ENCODE data around the gene SLC7A1.
A peak's percentile ranks its signal among the peaks of the same experiment; 100 is the strongest.

Gene SLC7A1

DNA sequence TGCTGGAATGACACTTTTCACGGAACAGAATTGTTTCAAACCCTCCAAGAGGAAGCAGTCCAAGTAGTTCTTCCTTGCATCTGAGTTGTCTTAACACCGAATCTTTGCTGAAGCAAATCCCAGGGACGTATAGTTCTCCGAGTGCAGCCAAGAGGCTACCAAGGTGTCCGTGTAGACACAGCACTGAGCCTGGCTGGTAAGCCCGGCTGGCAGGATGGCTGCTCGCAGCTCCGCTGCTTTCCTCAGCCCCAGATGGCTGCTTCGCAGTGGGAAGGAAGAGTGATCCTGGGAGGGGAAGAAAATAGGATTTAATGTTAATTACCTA lies 105.0 kb downstream of the SLC7A1 start:
- no peak for DNase-seq
- no peak overlapping the region for H3K4me2 ChIP-seq (ENCODE audit: low read length, poor library complexity, severe bottlenecking)
- H3K23ac ChIP-seq (ENCODE audit: low read length in 2 of 2) = no peak overlapping the region
- H3K4ac ChIP-seq (ENCODE audit: low read depth in 1 of 2, low read length in 2 of 2) = no peak overlapping the region
- no peak overlapping the region for H3K18ac ChIP-seq (ENCODE audit: low read depth in 1 of 2, low read length in 2 of 2)
- H2BK12ac ChIP-seq (ENCODE audit: low read length in 2 of 2) = peak overlapping the region in 1 of 2 experiments; percentile 19
- H3K36me3 ChIP-seq (ENCODE audit: control insufficient read depth in 1 of 2, insufficient read depth in 2 of 2, low read depth in 1 of 2, low read length in 2 of 2) = no peaks in the 10 kb centered on the region
- no peak overlapping the region for H2AFZ ChIP-seq (ENCODE audit: low read depth, low read length)
- no peak overlapping the region for H3K9ac ChIP-seq (ENCODE audit: low read length)
- no peaks in the 10 kb centered on the region for H3K79me1 ChIP-seq (replicated peaks; ENCODE audit: low read length, poor library complexity, severe bottlenecking)
- 87% methylated on average over 9 of the region's 9 CpGs for WGBS
- H3K27ac ChIP-seq (ENCODE audit: low read length, poor library complexity, severe bottlenecking) = no peak overlapping the region
- no peaks in the 10 kb centered on the region for H3K9me3 ChIP-seq (ENCODE audit: control insufficient read depth, low read length)
- H4K8ac ChIP-seq (ENCODE audit: low read length) = no peak overlapping the region
- H2AK5ac ChIP-seq (ENCODE audit: low read length, severe bottlenecking) = no peak overlapping the region
- H2BK120ac ChIP-seq (ENCODE audit: low read depth, low read length) = no peak overlapping the region
- peaks cover 19 to 24% of the 10 kb centered on the region in 2 experiments for H3K27me3 ChIP-seq (ENCODE audit: control insufficient read depth in 1 of 2, insufficient read depth in 1 of 2, low read length in 2 of 2)
- no peak overlapping the region for H3K14ac ChIP-seq (ENCODE audit: low read length in 2 of 2)
- no peak overlapping the region for H2BK5ac ChIP-seq (ENCODE audit: low read depth, low read length, poor library complexity, severe bottlenecking)
- no peak overlapping the region for H2BK15ac ChIP-seq (ENCODE audit: low read depth, poor library complexity, severe bottlenecking)
- H4K91ac ChIP-seq (ENCODE audit: low read length) = no peak overlapping the region
- H3K4me1 ChIP-seq (ENCODE audit: control insufficient read depth, insufficient read depth, low read depth, low read length) = peaks cover 7% of the 10 kb centered on the region
- H3K4me3 ChIP-seq (ENCODE audit: insufficient read depth in 1 of 2, low read depth in 1 of 2, low read length in 2 of 2) = no peak overlapping the region

GRCh38 chr13:29489650-29490560 lies 105.6 kb downstream of the SLC7A1 start:
- Histone ChIP-seq H3K4me3 (ENCODE audit: insufficient read depth in 1 of 2, low read depth in 1 of 2, low read length in 2 of 2) (no peak overlapping the region), H3K4me2 (ENCODE audit: low read length, poor library complexity, severe bottlenecking) (no peak overlapping the region), H3K14ac (ENCODE audit: low read length in 2 of 2) (no peak overlapping the region), H2AFZ (ENCODE audit: low read depth, low read length) (no peak overlapping the region), H3K27ac (ENCODE audit: low read length, poor library complexity, severe bottlenecking) (no peak overlapping the region), H2BK120ac (ENCODE audit: low read depth, low read length) (no peak overlapping the region), H4K8ac (ENCODE audit: low read length) (no peak overlapping the region), H3K9me3 (ENCODE audit: control insufficient read depth, low read length) (no peaks in the 10 kb centered on the region), H2BK5ac (ENCODE audit: low read depth, low read length, poor library complexity, severe bottlenecking) (no peak overlapping the region), H3K27me3 (ENCODE audit: control insufficient read depth in 1 of 2, insufficient read depth in 1 of 2, low read length in 2 of 2) (peaks cover 24% of the 10 kb centered on the region in 2 experiments), H3K79me1 (replicated peaks; ENCODE audit: low read length, poor library complexity, severe bottlenecking) (no peaks in the 10 kb centered on the region), H3K18ac (ENCODE audit: low read depth in 1 of 2, low read length in 2 of 2) (no peak overlapping the region), H2BK12ac (ENCODE audit: low read length in 2 of 2) (no peak overlapping the region), H2BK15ac (ENCODE audit: low read depth, poor library complexity, severe bottlenecking) (no peak overlapping the region), H4K91ac (ENCODE audit: low read length) (no peak overlapping the region), H3K36me3 (ENCODE audit: control insufficient read depth in 1 of 2, insufficient read depth in 2 of 2, low read depth in 1 of 2, low read length in 2 of 2) (no peaks in the 10 kb centered on the region), H3K23ac (ENCODE audit: low read length in 2 of 2) (no peak overlapping the region), H2AK5ac (ENCODE audit: low read length, severe bottlenecking) (no peak overlapping the region), H3K9ac (ENCODE audit: low read length) (no peak overlapping the region), H3K4ac (ENCODE audit: low read depth in 1 of 2, low read length in 2 of 2) (no peak overlapping the region), H3K4me1 (ENCODE audit: control insufficient read depth, insufficient read depth, low read depth, low read length) (peaks cover 7% of the 10 kb centered on the region)
- DNase-seq = peak; percentile 23
- WGBS = 53% methylated on average over 13 of the region's 14 CpGs

GRCh38 chr13:29487466-29488454 lies 107.7 kb downstream of the SLC7A1 start:
- H2AK5ac ChIP-seq (ENCODE audit: low read length, severe bottlenecking) = no peak overlapping the region
- no peak overlapping the region for H3K4me2 ChIP-seq (ENCODE audit: low read length, poor library complexity, severe bottlenecking)

DNA sequence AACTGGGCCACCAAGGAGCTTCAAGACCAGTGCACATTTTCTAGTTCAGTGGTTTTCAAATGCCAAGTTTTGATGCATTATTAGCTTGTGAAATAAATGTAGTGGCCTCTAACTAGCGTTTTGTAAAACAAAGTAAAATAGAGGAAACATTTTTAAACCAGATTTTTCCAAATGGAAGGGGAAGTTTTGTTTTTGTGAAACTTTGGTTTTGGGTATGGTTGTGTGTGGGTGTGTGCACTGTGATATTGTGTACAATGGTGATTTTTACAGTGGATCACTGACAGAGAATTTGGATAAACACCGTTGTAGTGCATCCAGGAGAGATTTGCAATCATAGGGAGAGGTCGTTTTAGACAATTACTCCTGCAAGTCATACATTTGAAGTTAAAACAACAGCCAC lies 108.9 kb downstream of the SLC7A1 start:
- Histone ChIP-seq H3K14ac (ENCODE audit: low read length in 2 of 2) (no peak overlapping the region), H2AK5ac (ENCODE audit: low read length, severe bottlenecking) (no peak overlapping the region), H3K4ac (ENCODE audit: low read depth in 1 of 2, low read length in 2 of 2) (no peak overlapping the region), H2BK120ac (ENCODE audit: low read depth, low read length) (no peak overlapping the region), H2BK15ac (ENCODE audit: low read depth, poor library complexity, severe bottlenecking) (no peak overlapping the region), H2BK12ac (ENCODE audit: low read length in 2 of 2) (no peak overlapping the region), H4K8ac (ENCODE audit: low read length) (no peak overlapping the region), H3K79me1 (replicated peaks; ENCODE audit: low read length, poor library complexity, severe bottlenecking) (no peaks in the 10 kb centered on the region), H3K36me3 (ENCODE audit: control insufficient read depth in 1 of 2, insufficient read depth in 2 of 2, low read depth in 1 of 2, low read length in 2 of 2) (no peaks in the 10 kb centered on the region), H3K27me3 (ENCODE audit: control insufficient read depth in 1 of 2, insufficient read depth in 1 of 2, low read length in 2 of 2) (peaks cover 21 to 22% of the 10 kb centered on the region in 2 experiments), H3K4me3 (ENCODE audit: insufficient read depth in 1 of 2, low read depth in 1 of 2, low read length in 2 of 2) (no peak overlapping the region), H3K9ac (ENCODE audit: low read length) (no peak overlapping the region), H3K27ac (ENCODE audit: low read length, poor library complexity, severe bottlenecking) (no peak overlapping the region), H4K91ac (ENCODE audit: low read length) (no peak overlapping the region), H3K4me1 (ENCODE audit: control insufficient read depth, insufficient read depth, low read depth, low read length) (peaks cover 6% of the 10 kb centered on the region), H2BK5ac (ENCODE audit: low read depth, low read length, poor library complexity, severe bottlenecking) (no peak overlapping the region), H3K4me2 (ENCODE audit: low read length, poor library complexity, severe bottlenecking) (no peak overlapping the region), H2AFZ (ENCODE audit: low read depth, low read length) (no peak overlapping the region), H3K18ac (ENCODE audit: low read depth in 1 of 2, low read length in 2 of 2) (no peak overlapping the region), H3K9me3 (ENCODE audit: control insufficient read depth, low read length) (no peaks in the 10 kb centered on the region), H3K23ac (ENCODE audit: low read length in 2 of 2) (no peak overlapping the region)
- WGBS = 96% methylated on average over 1 of the region's 3 CpGs
- DNase-seq = no peak

More at GRCh38 chr13:29487466-29488454, 107.7 kb downstream of the SLC7A1 start:
- Histone ChIP-seq H3K4ac (ENCODE audit: low read depth in 1 of 2, low read length in 2 of 2) (no peak overlapping the region), H2AFZ (ENCODE audit: low read depth, low read length) (no peak overlapping the region), H3K9me3 (ENCODE audit: control insufficient read depth, low read length) (no peaks in the 10 kb centered on the region), H2BK5ac (ENCODE audit: low read depth, low read length, poor library complexity, severe bottlenecking) (no peak overlapping the region), H2BK120ac (ENCODE audit: low read depth, low read length) (no peak overlapping the region), H4K91ac (ENCODE audit: low read length) (no peak overlapping the region), H3K23ac (ENCODE audit: low read length in 2 of 2) (no peak overlapping the region), H2BK15ac (ENCODE audit: low read depth, poor library complexity, severe bottlenecking) (no peak overlapping the region), H3K27me3 (ENCODE audit: control insufficient read depth in 1 of 2, insufficient read depth in 1 of 2, low read length in 2 of 2) (peaks cover 22 to 24% of the 10 kb centered on the region in 2 experiments), H3K27ac (ENCODE audit: low read length, poor library complexity, severe bottlenecking) (no peak overlapping the region), H3K79me1 (replicated peaks; ENCODE audit: low read length, poor library complexity, severe bottlenecking) (no peaks in the 10 kb centered on the region), H3K36me3 (ENCODE audit: control insufficient read depth in 1 of 2, insufficient read depth in 2 of 2, low read depth in 1 of 2, low read length in 2 of 2) (no peaks in the 10 kb centered on the region), H3K14ac (ENCODE audit: low read length in 2 of 2) (no peak overlapping the region), H3K18ac (ENCODE audit: low read depth in 1 of 2, low read length in 2 of 2) (no peak overlapping the region), H3K4me1 (ENCODE audit: control insufficient read depth, insufficient read depth, low read depth, low read length) (peaks cover 10% of the 10 kb centered on the region), H3K4me3 (ENCODE audit: insufficient read depth in 1 of 2, low read depth in 1 of 2, low read length in 2 of 2) (no peak overlapping the region), H4K8ac (ENCODE audit: low read length) (no peak overlapping the region), H3K9ac (ENCODE audit: low read length) (no peak overlapping the region), H2BK12ac (ENCODE audit: low read length in 2 of 2) (no peak overlapping the region)
- DNase-seq = peak; percentile 64
- WGBS = 86% methylated on average over 21 of the region's 22 CpGs
